HepG2 (cell line): ENCODE measurements around the gene MYOZ1. TPM values are rescaled to one million over a fixed set of nuclear protein-coding genes. Genes with fewer than 3 reads are reported as not detected.

Experiments used
- ARNT2 ChIP-seq: sonication (generic); formaldehyde crosslinking; IDR thresholded peaks from 2 replicates; pipeline ENCODE4 v1.8.0; 2022; ENCODE audit warnings: mild to moderate bottlenecking, low read depth, missing genetic modification reagents, moderate library complexity
- IKZF4 ChIP-seq: sonication (generic); formaldehyde crosslinking; IDR thresholded peaks from 2 replicates; pipeline ENCODE4 v1.5.1; 2020; ENCODE audit warnings: borderline replicate concordance, mild to moderate bottlenecking, low read depth, missing genetic modification reagents; ENCODE audit errors: not compliant biosample characterization
- MBNL3 ChIP-seq: fragments of 250-450 bp; sonication (Bioruptor Pico); conservative IDR thresholded peaks from 2 replicates; pipeline ENCODE4 v1.8.0; 2022; ENCODE audit warnings: mild to moderate bottlenecking, inconsistent platforms
- MIXL1 ChIP-seq: IDR thresholded peaks from 2 replicates; pipeline ENCODE4 v1.6.1; 2016
- ZC3H13 ChIP-seq: sonication (generic); formaldehyde crosslinking; IDR thresholded peaks from 2 replicates; pipeline ENCODE4 v1.8.1; 2023; ENCODE audit warnings: mild to moderate bottlenecking, missing genetic modification reagents, moderate library complexity
- ZEB1 ChIP-seq: IDR thresholded peaks from 2 replicates; pipeline ENCODE4 v1.6.1; 2012; ENCODE audit warnings: mild to moderate bottlenecking, low read depth, inconsistent platforms; ENCODE audit not compliant: insufficient replicate concordance
- ZFP82 ChIP-seq: sonication (generic); formaldehyde crosslinking; IDR thresholded peaks from 2 replicates; pipeline ENCODE4 v1.5.1; 2020; ENCODE audit warnings: mild to moderate bottlenecking, missing genetic modification reagents, borderline replicate concordance
- ZNF570 ChIP-seq: sonication (generic); formaldehyde crosslinking; IDR thresholded peaks from 2 replicates; pipeline ENCODE4 v1.4.0; 2020; ENCODE audit warnings: mild to moderate bottlenecking, missing genetic modification reagents, borderline replicate concordance
- ZNF615 ChIP-seq: sonication (generic); formaldehyde crosslinking; IDR thresholded peaks from 2 replicates; pipeline ENCODE4 v1.5.0; 2020; ENCODE audit warnings: mild to moderate bottlenecking, missing genetic modification reagents, borderline replicate concordance
- polyA plus RNA-seq, 8 experiments: library from polyadenylated mRNA; depleted of rRNA in 3 of 8; stranded (reverse) in 7 of 8; unstranded in 1 of 8; fragments of >200 nt; fragmentation: Illumina TruSeq in 4 of 8; extraction: Trizol in 4 of 8; gene quantifications; 2 replicates each; pipeline versions ENCODE4 v1.2.1 to v1.2.3, GENCODE V29; 2011 to 2016; ENCODE audit warnings: low read depth in 4 of 8, missing spikeins in 1 of 8, mixed read lengths in 1 of 8; ENCODE audit not compliant: insufficient read depth in 1 of 8
- total RNA-seq, 5 experiments: library from RNA; depleted of rRNA; stranded (reverse); fragments of >200 nt; fragmentation: Illumina TruSeq; extraction: Trizol; gene quantifications; 2 replicates each; pipeline ENCODE4 v1.2.3, GENCODE V29; 2016; ENCODE audit warnings: low read depth in 1 of 5
- TF ChIP-seq, protein P1 (sequence below): sonication (generic); formaldehyde crosslinking; IDR thresholded peaks from 2 replicates; pipeline ENCODE4 v1.9.0; 2021; ENCODE audit warnings: mild to moderate bottlenecking, missing genetic modification reagents
- TF ChIP-seq, protein P2 (sequence below): IDR thresholded peaks from 2 replicates; pipeline ENCODE4 v1.6.1; 2018; ENCODE audit warnings: missing genetic modification reagents, mild to moderate bottlenecking, missing compliant biosample characterization
- TF ChIP-seq, protein P3 (sequence below): IDR thresholded peaks from 2 replicates; pipeline ENCODE4 v1.6.1; 2016; ENCODE audit warnings: missing compliant biosample characterization, missing genetic modification reagents, borderline replicate concordance
- TF ChIP-seq, protein P4 (sequence below): sonication (generic); formaldehyde crosslinking; IDR thresholded peaks from 2 replicates; pipeline ENCODE4 v1.9.0; 2022; ENCODE audit warnings: missing genetic modification reagents, mild to moderate bottlenecking, borderline replicate concordance
- TF ChIP-seq, protein P5 (sequence below): sonication (generic); formaldehyde crosslinking; IDR thresholded peaks from 2 replicates; pipeline ENCODE4 v1.5.0; 2020; ENCODE audit warnings: mild to moderate bottlenecking, missing genetic modification reagents

MYOZ1 gene
- total and polyA plus RNA-seq, 2 of the 13 experiments (the other 11 are each of a cell fraction or from before 2014, with no cell fraction given): not detected

DNA sequence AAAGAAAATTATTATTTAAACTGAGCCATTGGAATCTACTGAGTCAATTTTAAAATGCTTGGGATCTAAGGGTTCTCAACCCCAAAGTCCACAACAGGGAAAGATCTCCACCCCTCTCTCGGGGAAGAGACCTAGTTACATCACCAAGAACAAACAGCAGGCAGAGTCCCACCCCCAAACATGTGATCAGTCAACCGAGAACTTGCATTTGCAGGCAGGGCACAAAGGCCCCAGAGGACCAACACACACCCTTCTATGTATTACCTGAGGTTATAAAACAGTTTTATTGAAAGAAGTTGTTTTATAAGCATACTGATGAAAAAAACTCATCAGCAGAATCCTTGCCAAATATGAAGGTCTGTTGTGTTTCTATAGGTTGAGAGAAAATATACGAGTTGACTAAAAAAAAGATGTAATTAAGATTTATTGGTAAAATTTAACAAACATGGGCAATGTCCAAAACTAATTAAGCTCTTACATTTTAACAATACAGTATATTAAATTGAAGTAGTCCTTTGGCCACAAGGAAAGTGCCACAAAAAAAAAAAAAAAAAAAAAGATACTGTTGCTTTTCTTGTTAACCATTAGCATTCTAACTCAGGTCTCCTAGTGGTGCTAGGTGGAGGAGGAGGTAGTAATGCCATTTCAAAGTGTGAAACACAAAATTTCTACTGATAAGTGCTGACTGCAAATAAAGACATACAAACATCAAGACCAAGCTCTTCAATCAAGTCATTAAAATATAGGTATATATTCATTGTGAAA lies 49.2 kb downstream of the MYOZ1 start (continued):
- TF ChIP-seq, protein P1, sequence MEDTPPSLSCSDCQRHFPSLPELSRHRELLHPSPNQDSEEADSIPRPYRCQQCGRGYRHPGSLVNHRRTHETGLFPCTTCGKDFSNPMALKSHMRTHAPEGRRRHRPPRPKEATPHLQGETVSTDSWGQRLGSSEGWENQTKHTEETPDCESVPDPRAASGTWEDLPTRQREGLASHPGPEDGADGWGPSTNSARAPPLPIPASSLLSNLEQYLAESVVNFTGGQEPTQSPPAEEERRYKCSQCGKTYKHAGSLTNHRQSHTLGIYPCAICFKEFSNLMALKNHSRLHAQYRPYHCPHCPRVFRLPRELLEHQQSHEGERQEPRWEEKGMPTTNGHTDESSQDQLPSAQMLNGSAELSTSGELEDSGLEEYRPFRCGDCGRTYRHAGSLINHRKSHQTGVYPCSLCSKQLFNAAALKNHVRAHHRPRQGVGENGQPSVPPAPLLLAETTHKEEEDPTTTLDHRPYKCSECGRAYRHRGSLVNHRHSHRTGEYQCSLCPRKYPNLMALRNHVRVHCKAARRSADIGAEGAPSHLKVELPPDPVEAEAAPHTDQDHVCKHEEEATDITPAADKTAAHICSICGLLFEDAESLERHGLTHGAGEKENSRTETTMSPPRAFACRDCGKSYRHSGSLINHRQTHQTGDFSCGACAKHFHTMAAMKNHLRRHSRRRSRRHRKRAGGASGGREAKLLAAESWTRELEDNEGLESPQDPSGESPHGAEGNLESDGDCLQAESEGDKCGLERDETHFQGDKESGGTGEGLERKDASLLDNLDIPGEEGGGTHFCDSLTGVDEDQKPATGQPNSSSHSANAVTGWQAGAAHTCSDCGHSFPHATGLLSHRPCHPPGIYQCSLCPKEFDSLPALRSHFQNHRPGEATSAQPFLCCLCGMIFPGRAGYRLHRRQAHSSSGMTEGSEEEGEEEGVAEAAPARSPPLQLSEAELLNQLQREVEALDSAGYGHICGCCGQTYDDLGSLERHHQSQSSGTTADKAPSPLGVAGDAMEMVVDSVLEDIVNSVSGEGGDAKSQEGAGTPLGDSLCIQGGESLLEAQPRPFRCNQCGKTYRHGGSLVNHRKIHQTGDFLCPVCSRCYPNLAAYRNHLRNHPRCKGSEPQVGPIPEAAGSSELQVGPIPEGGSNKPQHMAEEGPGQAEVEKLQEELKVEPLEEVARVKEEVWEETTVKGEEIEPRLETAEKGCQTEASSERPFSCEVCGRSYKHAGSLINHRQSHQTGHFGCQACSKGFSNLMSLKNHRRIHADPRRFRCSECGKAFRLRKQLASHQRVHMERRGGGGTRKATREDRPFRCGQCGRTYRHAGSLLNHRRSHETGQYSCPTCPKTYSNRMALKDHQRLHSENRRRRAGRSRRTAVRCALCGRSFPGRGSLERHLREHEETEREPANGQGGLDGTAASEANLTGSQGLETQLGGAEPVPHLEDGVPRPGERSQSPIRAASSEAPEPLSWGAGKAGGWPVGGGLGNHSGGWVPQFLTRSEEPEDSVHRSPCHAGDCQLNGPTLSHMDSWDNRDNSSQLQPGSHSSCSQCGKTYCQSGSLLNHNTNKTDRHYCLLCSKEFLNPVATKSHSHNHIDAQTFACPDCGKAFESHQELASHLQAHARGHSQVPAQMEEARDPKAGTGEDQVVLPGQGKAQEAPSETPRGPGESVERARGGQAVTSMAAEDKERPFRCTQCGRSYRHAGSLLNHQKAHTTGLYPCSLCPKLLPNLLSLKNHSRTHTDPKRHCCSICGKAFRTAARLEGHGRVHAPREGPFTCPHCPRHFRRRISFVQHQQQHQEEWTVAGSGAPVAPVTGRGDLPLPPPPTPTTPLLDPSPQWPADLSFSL (CRISPR knock-in tag): no peak
- TF ChIP-seq ARNT2 (CRISPR knock-in tag) (no peak), ZFP82 (0 out of 2 replicates have a peak, but pooled peaks have one; percentile 39), MBNL3 (CRISPR knock-in tag) (no peak), ZNF570 (CRISPR knock-in tag) (no peak), ZC3H13 (CRISPR knock-in tag) (no peak), MIXL1 (CRISPR knock-in tag) (peak; percentile 63; the same call in 1 of the 2 replicates), IKZF4 (CRISPR knock-in tag) (no peak), ZEB1 (no peak), ZNF615 (CRISPR knock-in tag) (no peak)
- TF ChIP-seq, protein P2, sequence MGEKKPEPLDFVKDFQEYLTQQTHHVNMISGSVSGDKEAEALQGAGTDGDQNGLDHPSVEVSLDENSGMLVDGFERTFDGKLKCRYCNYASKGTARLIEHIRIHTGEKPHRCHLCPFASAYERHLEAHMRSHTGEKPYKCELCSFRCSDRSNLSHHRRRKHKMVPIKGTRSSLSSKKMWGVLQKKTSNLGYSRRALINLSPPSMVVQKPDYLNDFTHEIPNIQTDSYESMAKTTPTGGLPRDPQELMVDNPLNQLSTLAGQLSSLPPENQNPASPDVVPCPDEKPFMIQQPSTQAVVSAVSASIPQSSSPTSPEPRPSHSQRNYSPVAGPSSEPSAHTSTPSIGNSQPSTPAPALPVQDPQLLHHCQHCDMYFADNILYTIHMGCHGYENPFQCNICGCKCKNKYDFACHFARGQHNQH (CRISPR knock-in tag): peak; percentile 69; the same call in 1 of the 2 replicates
- TF ChIP-seq, protein P3, sequence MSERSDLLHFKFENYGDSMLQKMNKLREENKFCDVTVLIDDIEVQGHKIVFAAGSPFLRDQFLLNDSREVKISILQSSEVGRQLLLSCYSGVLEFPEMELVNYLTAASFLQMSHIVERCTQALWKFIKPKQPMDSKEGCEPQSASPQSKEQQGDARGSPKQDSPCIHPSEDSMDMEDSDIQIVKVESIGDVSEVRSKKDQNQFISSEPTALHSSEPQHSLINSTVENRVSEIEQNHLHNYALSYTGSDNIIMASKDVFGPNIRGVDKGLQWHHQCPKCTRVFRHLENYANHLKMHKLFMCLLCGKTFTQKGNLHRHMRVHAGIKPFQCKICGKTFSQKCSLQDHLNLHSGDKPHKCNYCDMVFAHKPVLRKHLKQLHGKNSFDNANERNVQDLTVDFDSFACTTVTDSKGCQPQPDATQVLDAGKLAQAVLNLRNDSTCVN (CRISPR knock-in tag): peak; percentile 46; the same call in 1 of the 2 replicates
- TF ChIP-seq, protein P4, sequence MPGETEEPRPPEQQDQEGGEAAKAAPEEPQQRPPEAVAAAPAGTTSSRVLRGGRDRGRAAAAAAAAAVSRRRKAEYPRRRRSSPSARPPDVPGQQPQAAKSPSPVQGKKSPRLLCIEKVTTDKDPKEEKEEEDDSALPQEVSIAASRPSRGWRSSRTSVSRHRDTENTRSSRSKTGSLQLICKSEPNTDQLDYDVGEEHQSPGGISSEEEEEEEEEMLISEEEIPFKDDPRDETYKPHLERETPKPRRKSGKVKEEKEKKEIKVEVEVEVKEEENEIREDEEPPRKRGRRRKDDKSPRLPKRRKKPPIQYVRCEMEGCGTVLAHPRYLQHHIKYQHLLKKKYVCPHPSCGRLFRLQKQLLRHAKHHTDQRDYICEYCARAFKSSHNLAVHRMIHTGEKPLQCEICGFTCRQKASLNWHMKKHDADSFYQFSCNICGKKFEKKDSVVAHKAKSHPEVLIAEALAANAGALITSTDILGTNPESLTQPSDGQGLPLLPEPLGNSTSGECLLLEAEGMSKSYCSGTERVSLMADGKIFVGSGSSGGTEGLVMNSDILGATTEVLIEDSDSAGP (CRISPR knock-in tag): no peak
- TF ChIP-seq, protein P5, sequence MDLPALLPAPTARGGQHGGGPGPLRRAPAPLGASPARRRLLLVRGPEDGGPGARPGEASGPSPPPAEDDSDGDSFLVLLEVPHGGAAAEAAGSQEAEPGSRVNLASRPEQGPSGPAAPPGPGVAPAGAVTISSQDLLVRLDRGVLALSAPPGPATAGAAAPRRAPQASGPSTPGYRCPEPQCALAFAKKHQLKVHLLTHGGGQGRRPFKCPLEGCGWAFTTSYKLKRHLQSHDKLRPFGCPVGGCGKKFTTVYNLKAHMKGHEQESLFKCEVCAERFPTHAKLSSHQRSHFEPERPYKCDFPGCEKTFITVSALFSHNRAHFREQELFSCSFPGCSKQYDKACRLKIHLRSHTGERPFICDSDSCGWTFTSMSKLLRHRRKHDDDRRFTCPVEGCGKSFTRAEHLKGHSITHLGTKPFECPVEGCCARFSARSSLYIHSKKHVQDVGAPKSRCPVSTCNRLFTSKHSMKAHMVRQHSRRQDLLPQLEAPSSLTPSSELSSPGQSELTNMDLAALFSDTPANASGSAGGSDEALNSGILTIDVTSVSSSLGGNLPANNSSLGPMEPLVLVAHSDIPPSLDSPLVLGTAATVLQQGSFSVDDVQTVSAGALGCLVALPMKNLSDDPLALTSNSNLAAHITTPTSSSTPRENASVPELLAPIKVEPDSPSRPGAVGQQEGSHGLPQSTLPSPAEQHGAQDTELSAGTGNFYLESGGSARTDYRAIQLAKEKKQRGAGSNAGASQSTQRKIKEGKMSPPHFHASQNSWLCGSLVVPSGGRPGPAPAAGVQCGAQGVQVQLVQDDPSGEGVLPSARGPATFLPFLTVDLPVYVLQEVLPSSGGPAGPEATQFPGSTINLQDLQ: no peak
